Epidermal melanocyte (primary cell): ENCODE results near the gene PRAMEF15.
A peak's percentile ranks its signal among the peaks of the same experiment; 100 is the strongest.
"Not testable (repeated sequence)": the region's sequence is repeated elsewhere in the genome, so short reads cannot be mapped to it uniquely, and the experiment has no call there.

Source experiments
- DNase-seq: peaks from one replicate; pipeline ENCODE4 v3.0.0; 2011; ENCODE audit warnings: low spot score; ENCODE audit not compliant: insufficient read length

PRAMEF15 gene

DNA sequence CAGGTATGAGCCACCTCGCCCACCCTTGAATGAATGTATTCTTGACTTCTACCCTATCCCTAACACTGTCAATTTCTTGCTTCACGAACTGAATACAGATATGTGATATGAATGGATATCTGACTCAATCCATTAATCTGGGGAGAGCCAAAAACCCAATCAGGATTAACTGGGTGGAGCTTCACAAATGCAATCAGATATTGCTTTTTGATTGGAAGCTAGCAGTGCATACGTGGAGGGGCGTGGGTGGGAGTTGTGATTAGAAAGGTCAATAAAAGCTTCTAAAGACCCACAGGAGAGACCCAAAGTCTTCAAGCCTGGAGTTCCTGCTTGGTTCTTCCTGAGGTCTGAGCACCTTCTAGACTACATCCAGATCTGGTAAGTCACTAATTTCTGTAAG is at the start of gene PRAMEF15:
TSS of gene PRAMEF15 (plus strand) at position 301 of the 400 bp plus-strand sequence. CDS start 2,827 bp downstream, outside the sequence.
- not testable (repeated sequence) for DNase-seq

DNA sequence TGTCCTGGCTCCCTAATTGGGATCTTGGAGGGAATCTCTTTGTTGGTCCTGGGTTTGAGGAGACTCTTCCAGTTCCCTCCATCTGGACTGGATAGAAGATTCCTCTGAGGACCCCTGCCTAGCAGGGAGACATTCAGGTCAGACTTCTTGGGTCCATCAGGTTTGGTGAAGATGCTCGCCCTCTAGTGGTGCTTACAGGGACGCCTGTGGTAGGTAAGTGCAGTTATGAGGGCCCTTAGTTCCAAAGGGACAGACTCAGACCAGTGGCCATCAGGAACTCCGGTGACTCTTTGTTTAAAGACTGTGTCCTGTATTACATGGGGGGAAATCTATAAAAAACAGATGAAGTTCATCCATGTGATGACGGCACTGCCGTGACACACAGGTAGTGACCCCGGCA is 38.4 kb upstream of the PRAMEF15 start:
- not testable (repeated sequence) for DNase-seq

DNA sequence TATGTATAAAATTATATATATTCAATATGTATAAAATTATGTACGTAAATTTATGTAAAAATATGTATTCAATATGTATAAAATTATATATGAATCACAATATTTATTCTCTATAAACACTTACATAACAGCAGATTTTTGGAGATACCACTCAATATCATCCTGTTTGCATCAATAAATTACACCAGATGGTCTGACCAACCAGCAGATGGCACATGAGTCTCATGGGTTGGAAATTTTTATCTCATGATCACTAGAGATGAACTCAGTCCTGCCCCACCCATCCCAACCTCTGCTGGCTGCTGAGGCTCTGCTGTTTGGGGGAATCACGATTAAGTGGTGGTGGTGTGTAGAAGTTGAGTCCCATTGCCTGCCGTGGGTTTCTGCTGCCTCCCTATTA is 35.8 kb upstream of the PRAMEF15 start:
- not testable (repeated sequence) for DNase-seq

DNA sequence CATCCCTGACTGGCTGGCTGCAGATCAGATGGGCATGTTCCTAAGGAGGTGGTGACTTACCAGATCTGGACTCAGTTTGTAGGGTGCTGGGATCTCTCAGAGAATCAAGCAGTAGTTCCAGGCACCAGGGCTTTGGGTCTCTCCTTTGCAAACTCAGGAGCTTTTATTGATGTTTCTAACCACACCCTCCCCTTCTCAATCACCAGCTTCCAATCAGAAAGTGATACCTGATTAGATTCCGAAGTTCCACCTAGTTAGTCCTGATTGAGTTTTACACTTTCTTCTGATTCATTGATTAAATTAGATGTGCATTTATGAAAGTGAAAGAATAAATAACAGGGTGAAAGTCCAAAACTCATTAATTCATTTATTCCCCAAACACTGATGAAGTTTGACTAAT is 30.3 kb upstream of the PRAMEF15 start, which contains the start of gene PRAMEF8:
TSS of gene PRAMEF8 (minus strand) at position 101 of the 400 bp plus-strand sequence. CDS start 1,046 bp downstream, outside the sequence.
- DNase-seq, result not testable (repeated sequence)

DNA sequence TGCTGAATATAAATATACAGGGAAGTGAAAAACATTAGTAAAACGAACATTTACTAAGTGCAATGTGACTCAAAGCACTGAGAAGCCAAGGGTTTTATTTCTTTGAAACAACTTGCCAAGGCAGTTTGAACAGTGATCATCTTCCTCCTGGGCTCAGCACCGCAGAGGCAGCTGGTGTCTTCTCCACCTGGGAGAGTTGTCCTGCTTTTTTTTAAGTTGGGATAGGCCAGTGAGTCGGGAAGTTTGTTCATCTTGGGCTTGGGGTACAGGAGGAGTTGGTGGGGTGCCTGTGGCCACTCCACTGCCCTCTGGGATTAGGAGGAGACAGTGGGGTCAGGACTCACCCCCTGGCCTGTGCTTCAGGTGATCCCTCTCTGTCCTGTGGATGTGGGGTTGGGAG is 26.4 kb upstream of the PRAMEF15 start:
- DNase-seq, result not testable (repeated sequence)

DNA sequence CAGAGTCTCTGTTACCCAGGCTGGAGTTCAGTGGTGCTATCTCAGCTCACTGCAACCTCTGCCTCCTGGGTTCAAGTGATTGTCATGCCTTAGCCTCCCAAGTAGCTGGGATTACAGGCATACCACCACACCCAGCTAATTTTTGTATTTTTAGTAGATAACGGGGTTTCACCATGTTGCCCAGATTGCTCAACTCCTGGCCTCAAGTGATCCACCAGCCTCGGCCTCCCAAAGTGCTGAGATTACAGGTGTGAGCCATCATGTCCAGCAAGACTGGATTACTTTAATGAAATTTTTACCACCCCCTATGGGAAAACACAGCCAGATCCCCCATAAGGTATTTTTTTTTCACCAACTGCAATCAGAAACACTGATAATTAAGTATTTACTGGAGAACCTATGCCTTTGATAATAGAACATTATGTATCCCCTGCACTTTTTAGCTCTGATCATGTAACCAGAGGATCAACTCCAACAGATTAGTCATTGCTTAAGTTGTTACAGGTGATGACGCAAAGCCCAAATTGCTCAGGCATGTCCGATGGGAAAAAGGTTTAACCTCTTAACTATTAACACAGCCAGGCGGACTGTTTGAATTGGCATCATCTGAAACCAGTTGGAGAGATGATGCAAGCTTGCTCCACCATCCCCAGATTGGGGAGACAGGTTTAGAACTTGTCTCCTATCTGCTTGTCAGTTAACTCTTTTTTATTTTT is 18.0 kb upstream of the PRAMEF15 start:
- DNase-seq, result not testable (repeated sequence)

DNA sequence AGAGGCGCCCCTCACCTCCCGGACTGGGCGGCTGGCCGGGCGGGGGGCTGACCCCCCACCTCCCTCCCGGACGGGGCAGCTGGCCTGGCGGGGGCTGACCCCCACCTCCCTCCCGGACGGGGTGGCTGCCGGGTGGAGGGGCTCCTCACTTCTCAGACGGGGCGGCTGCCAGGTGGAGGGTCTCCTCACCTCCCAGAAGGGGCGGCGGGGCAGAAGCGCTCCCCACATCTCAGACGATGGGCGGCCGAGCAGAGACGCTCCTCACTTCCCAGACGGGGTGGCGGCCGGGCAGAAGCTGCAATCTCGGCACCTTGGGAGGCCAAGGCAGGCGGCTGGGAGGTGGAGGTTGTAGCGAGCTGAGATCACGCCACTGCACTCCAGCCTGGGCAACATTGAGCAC is 16.7 kb upstream of the PRAMEF15 start:
- DNase-seq, result not testable (repeated sequence)

DNA sequence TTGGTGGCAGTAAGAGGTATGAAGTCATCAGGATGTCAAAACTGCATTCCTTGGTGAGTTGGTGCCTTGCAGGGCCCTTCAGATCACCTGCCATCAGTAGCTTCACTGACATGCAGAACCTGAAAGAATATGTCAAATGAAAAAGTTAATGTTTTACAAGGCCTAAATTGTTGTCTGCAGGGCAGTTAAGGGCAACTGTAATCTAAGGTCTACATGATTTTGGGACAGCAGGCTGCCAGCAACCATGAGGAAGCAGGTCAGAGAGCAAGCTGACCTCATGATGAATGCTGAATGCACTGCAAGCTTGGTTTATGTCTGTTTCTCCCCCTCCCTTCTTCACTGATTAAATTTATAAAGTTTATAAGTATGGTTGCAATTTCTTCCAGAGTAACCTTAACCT is 13.2 kb upstream of the PRAMEF15 start:
- not testable (repeated sequence) for DNase-seq

DNA sequence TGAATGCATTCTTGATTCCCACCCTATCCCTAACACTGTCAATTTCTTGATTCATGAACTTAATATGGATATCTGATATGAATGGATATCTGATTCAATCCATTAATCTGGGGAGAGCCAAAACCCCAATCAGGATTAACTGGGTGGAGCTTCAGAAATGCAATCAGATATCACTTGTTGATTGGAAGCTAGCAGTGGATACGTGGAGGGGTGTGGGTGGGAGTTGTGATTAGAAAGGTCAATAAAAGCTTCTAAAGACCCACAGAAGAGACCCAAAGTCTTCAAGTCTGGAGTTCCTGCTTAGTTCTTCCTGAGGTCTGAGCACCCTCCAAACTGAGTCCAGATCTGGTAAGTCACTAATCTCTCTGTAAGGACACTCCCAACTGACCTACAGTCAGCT is 12.1 kb upstream of the PRAMEF15 start, which contains the start of gene PRAMEF33:
TSS of gene PRAMEF33 (plus strand) at position 301 of the 400 bp plus-strand sequence. CDS start 2,416 bp downstream, outside the sequence.
- not testable (repeated sequence) for DNase-seq

DNA sequence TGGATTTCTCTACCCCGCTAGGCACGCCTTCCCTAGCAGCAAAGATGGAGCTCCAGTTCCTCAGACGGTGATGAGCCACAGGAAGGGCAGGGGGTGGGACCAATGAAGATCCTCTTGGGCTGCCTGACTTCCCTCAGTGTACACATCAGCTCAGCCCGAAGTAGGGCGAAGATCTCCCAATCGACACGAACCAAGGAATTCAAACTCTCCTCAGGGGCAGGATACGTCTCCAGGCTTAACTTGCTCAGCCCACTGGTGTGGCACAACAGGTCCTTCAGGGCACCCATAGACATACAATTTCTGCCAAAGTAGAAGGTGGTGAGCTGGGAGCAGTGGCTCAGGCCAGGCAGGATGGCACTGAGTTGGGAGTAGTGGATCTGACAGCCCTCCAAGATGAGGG is 27.1 kb downstream of the PRAMEF15 start:
- not testable (repeated sequence) for DNase-seq

DNA sequence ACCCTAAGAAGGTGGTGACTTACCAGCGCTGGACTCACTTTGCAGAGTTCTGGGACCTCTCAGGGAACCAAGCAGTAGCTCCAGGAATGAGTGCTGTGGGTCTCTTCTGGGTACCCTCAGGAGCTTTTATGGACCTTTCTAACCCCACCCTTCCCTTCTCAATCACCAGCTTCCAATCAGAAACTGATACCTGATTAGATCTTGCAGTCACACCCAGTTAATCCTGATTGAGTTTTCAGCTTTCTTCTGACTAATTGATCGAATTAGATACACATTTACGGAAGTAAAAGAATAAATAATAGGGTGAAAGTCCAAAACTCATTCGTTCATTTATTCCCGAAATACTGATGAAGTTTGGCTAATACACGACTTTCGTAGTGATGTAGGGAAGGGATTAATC is 31.7 kb downstream of the PRAMEF15 start, which contains the start of gene PRAMEF14:
TSS of gene PRAMEF14 (minus strand) at position 101 of the 400 bp plus-strand sequence. CDS start 1,820 bp downstream, outside the sequence.
- not testable (repeated sequence) for DNase-seq

DNA sequence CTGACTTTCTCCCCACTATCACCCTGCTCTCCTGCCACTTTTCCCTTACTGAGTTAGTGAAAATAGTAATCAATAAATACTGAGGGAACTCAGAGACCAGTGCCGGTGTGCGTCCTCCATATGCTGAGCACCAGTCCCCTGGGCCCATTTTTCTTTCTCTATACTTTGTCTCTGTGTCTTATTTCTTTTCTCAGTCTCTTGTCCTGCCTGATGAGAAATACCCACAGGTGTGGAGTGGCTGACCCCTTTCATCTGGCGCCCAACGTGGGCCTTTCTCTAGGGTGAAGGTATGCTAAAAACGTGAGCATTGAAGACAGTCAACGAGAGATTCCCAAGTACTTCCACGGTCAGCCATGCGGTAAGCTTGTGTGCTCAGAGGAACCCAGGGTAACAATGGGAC is 38.1 kb downstream of the PRAMEF15 start:
- not testable (repeated sequence) for DNase-seq

DNA sequence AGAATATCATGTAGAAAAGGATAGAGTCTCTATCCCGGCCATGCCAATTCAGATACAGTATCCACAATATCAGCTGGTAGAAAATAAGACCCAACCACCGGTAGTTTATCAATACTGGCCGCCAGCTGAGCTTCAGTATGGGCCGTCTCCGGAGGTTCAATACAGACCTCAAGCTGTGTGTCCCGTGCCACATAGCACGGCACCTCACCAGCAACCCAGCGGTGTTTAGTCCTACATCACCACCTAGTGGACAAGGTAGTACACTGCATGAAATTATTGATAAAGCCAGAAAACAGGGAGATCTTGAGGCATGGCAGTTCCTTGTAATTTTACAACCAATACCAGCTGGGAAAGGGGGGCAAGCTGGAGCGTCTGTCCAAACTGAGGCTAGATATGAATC is 39.1 kb downstream of the PRAMEF15 start:
- DNase-seq, result not testable (repeated sequence)

DNA sequence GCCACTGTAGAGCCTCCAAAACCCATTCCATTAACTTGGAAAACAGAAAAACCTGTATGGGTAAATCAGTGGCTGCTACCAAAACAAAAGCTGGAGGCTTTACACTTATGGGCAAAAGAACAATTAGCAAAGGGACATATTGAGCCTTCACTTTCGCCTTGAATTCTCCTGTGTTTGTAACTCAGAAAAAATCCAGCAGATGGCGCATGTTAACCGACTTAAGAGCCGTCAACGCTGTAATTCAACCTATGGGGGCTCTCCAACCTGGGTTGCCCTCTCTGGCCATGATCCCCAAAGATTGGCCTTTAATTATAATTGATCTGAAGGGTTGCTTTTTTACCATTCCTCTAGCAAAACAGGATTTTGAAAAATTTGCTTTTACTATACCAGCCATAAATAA is 41.4 kb downstream of the PRAMEF15 start:
- peak; percentile 15 for DNase-seq

DNA sequence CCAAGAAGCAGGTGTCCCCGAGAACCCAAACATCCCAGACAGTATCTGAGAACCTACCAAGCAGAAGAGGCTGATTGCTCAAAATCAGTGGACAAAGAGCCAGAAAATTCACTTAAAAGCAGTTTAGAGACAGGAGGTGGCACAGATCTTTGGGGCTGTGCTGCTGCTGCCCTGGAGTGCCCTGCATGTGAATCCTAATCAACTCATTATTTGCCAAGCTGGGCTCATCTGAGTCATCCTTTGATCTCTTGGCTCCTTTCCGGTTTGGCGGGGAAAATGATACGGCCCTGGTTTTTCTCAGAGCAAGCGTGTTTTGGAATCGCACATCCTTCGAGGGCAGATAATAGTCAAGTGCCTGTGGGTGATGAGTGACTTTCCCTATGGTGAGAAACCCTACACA is 47.0 kb downstream of the PRAMEF15 start:
- DNase-seq, result not testable (repeated sequence)

DNA sequence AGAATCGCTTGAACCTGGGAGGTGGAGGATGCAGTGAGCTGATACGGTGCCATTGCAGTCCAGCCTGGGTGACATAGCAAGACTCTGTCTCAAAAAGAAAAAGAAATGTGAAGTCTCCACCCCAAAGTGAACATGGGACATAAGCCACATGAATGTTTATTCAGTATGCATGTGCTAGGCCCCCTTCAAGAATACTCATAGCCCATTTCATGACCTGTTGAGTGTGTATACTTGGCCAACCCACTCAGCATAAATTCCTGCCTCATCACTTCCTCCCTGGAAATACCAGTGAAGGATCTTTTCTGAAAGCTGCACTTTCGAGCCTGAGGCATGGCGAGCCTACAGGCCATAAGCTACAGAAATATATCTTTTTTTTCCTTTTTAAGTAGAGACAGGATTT is 49.5 kb downstream of the PRAMEF15 start:
- DNase-seq, result not testable (repeated sequence)

DNA sequence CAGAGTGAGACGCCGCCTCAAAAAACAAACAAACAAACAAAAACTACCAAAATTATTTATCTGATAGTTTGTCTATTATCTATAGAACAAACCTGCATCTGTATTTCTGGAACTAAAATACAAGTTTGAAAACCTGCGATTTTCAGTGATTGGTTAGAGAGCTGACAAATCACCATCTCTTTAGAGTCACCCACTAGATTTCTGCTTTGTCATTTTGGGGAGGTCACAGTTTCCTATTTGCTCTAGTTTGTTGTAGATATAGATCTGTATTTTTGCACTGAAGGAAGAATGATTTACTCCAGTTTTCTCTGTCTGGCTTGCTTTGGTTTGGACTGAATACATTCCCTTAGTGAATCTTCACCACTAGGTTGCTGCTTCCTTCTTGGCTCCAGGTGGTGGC is 51.2 kb downstream of the PRAMEF15 start:
- not testable (repeated sequence) for DNase-seq

DNA sequence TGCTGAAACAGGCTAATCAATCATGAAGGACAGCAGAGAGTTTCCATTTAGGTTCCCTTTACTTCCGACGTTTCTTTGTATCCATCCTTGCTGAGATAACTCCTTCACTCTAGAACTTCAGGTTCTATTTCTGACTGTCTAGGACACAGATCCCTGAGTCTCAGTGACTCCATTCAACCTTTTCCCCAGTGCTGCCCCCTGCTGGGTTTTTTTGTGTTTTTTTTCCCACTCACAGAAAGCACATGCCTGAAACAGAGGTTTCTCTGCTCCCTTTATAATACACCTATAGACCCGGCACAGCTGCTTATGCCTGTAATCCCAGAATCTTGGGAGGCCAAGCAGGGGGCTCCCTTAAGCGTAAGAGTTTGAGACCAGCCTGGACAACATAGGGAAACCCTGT is 53.2 kb downstream of the PRAMEF15 start:
- not testable (repeated sequence) for DNase-seq
